Measurements from ENCODE around the gene ENPP1. TPM values are rescaled to one million over a fixed set of nuclear protein-coding genes. Genes with fewer than 3 reads are reported as not detected.

ENPP1 gene
- total RNA-seq, 6 experiments from 2014 or later = 27.5 to 61.6 (median 45.6) TPM

DNA sequence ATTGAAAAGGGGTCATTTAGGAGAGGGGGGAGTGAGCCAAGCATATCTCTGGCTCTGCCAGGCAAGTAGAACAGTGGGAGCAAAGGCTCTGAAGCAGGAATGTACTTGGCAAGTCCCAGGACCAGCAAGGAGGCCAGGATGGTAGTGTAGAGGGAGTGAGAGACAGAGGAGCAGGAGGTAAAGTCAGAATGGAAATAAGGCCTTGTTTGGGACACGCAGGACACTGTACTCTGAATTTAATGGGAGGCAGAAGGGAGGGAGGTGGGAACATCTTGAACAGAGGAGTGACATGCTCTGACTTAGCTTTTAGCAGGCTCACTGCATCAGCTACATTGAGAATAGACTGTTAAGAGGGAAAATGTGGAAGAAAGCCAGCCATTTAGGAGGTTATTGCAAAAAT lies 37.0 kb upstream of the ENPP1 start:
- ATAC-seq = no peak
- WGBS (ENCODE audit: insufficient coverage, low coverage, low lambda C conversion rate, missing lambda C conversion rate) = 78% methylated on average over 1 of the region's 1 CpG
- no peaks in the 10 kb centered on the region for H3K9me3 ChIP-seq
- intact Hi-C loops (cut with DNase I) = no loop called here
- no peak overlapping the region for H3K27ac ChIP-seq
- no peaks in the 10 kb centered on the region for H3K27me3 ChIP-seq
- H3K4me1 ChIP-seq = peaks cover 0 to 4% (median 0%) of the 10 kb centered on the region in 4 donors
- H3K36me3 ChIP-seq = no peaks in the 10 kb centered on the region
- no peak overlapping the region for H3K4me3 ChIP-seq
- no peak for DNase-seq
- TF ChIP-seq POLR2A (IDR thresholded peaks at IDR 0.05) (no peak), CTCF (IDR thresholded peaks at IDR 0.05) (no peak)

- ATAC-seq (no peak), DNase-seq (no peak)
- Histone ChIP-seq H3K27ac (no peak overlapping the region), H3K27me3 (no peaks in the 10 kb centered on the region), H3K36me3 (no peaks in the 10 kb centered on the region), H3K4me3 (no peak overlapping the region), H3K4me1 (no peaks in the 10 kb centered on the region), H3K9me3 (no peaks in the 10 kb centered on the region)
- WGBS (ENCODE audit: insufficient coverage, low coverage, low lambda C conversion rate, missing lambda C conversion rate) = 55% methylated on average over 4 of the region's 4 CpGs
- intact Hi-C loops (cut with DNase I) = no loop called here
- TF ChIP-seq POLR2A (IDR thresholded peaks at IDR 0.05) = no peak
- no peak for TF ChIP-seq CTCF (IDR thresholded peaks at IDR 0.05)
Observed at GRCh38 chr6:131773284-131773950, 34.4 kb upstream of the ENPP1 start.

- DNase-seq (no peak), ATAC-seq (no peak)
- Histone ChIP-seq H3K27me3 (no peaks in the 10 kb centered on the region), H3K27ac (no peak overlapping the region), H3K4me1 (no peaks in the 10 kb centered on the region), H3K9me3 (no peaks in the 10 kb centered on the region), H3K36me3 (no peaks in the 10 kb centered on the region), H3K4me3 (no peak overlapping the region)
- intact Hi-C loops (cut with DNase I) = no loop called here
- 89% methylated on average over 3 of the region's 3 CpGs for WGBS (ENCODE audit: insufficient coverage, low coverage, low lambda C conversion rate, missing lambda C conversion rate)
- no peak for TF ChIP-seq CTCF (IDR thresholded peaks at IDR 0.05)
- TF ChIP-seq POLR2A (IDR thresholded peaks at IDR 0.05) = no peak
Observed at GRCh38 chr6:131775886-131776285, 31.9 kb upstream of the ENPP1 start.

- DNase-seq (no peak), ATAC-seq (no peak)
- Histone ChIP-seq H3K4me3 (no peak overlapping the region), H3K27me3 (no peaks in the 10 kb centered on the region), H3K27ac (no peak overlapping the region), H3K9me3 (no peaks in the 10 kb centered on the region), H3K36me3 (no peaks in the 10 kb centered on the region), H3K4me1 (no peaks in the 10 kb centered on the region)
- intact Hi-C loops (cut with DNase I) = no loop called here
- WGBS (ENCODE audit: insufficient coverage, low coverage, low lambda C conversion rate, missing lambda C conversion rate) = 49% methylated on average over 2 of the region's 2 CpGs
- TF ChIP-seq POLR2A (IDR thresholded peaks at IDR 0.05) (no peak), CTCF (IDR thresholded peaks at IDR 0.05) (no peak)
Observed at GRCh38 chr6:131776985-131777384, 30.8 kb upstream of the ENPP1 start.
